Activated CD8-positive, alpha-beta memory T cell treated with anti-CD3 and anti-CD28 coated beads for 48 hours (primary cell): Measurements from ENCODE around the gene ACYP1.

Source experiments
- DNase-seq, 3 experiments: peaks; one replicate each; pipeline ENCODE4 v3.0.0-alpha.2; 2020; ENCODE audit warnings: low read depth in 2 of 3, low spot score in 2 of 3

ACYP1 gene

DNA sequence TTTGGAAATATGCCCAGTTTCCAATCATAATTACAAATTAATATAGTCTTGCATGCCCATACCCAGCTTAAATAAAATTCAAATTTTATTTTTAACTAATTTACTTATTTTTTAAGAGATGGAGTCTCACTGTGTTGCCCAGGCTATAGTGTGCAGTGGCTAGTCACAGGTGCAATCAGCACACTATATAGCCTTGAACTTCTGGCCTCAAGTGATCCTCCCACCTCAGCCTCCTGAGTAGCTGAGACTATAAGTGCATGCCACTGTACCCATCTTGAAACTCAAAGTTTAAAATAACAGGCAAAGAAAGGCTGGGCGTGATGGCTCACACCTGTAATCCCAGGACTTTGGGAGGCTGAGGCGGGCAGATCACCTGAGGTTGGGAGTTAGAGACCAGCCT, 22.9 kb downstream of the ACYP1 start:
- no peak for DNase-seq

DNA sequence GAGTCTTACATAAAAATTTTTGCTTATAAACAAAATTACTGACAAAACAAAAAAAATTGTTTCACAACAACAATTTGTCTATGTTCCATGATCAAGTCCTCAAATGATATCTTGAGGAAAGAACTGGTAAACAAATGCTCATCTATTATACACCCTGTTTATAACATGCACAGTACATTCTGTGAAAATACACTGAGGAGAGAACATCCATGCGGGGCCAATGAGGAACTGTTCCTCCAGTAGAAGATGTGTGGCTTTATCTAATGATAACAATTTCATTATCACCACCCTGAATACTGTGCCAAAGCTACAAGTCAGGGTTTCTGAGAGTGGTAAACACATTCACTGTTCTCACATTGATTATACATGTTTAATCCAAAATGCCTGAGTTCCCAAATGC, 23.3 kb downstream of the ACYP1 start:
- no peak for DNase-seq

DNA sequence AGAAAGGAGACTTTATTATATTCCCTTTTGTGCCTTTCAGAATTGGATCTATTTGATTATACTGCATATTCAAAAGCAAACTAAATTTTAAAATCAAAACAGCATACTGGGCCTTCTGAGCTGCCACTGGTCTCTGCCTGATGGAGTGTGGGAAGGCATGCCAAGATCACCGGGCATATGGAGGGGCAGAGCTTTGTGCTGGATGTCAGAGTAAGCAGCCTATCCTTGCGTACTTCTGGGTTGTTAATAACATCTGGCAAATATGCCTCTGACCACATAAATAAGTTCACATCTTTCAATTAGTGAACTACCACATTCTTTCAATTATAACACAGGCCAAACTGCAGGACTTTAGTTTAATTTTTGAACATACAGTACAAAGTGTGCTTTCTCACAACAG, 30.9 kb downstream of the ACYP1 start:
- no peak for DNase-seq

DNA sequence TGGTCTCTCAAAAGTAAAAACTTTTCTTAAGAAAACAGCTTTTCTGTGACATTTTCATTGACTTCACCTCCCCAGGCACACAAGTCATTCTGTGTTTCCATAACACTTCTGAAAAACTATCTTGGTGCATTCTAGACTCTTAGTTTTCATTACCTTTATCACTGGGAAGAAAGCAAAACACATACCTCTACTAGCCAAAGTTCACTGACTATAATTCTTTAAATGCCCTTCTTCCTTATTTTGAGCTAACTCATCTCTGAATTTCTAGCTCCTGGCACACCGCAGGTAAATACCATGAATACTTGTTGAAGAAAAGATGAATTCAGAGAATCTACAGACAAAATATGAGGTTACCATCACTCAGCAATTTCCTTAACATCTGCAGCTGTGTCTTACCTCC, 33.7 kb downstream of the ACYP1 start:
- DNase-seq: no peak

DNA sequence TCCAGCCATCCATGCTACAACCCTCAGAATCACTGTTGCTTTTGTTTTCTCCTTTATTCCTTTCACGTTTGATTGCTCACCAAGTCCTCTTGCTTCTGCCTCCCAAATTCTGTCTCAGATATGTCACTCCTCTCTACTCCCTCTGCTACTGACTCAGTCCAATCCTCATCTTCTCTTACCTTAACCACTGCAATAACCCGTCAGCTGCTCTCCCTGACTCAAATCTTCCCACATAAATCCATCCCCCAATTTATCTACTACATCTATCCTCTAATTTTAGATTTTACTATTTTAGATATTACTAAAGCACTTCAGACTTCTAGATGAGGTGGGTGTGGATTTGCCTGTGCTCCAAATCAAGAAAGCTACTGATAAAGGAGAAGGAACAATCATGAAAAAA, 37.9 kb downstream of the ACYP1 start:
- no peak for DNase-seq

DNA sequence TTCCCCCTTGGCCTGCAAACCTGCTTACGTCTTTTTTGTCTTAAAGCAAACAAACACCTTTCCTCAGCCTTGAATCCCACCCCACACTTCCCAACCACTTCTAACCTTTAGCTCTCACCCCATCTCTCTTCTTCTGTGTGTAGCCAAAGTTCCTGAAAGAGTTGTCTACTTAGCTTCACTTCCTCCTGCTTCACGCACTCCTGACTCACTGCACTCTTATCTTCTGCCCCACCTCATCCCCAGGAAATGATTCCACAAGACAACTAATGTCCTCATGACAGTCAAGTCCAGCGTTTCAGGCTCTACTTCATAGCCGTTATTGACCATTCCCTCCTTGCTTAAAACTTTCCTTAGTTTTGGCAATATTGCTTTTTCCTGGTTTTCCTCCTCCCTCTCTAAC, 38.7 kb downstream of the ACYP1 start:
- no peak for DNase-seq

DNA sequence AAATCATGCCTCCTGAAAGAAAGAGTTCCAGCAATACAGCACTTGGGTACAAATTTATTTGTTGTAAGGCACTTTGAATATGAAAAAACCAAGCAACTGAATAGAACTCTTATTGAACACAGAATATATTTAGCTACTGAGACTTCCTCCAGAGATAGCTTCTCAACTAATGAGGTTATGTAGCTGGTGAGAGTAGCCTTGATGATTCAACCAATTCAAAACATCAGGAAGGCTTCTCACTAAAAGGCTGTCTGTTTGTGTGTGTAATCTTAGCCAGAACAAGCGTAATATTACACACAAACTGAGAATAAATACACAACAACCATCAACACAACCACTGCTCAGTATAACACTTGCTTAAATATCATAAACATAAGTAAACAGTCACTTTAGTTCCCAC, 40.7 kb downstream of the ACYP1 start:
- DNase-seq: no peak

DNA sequence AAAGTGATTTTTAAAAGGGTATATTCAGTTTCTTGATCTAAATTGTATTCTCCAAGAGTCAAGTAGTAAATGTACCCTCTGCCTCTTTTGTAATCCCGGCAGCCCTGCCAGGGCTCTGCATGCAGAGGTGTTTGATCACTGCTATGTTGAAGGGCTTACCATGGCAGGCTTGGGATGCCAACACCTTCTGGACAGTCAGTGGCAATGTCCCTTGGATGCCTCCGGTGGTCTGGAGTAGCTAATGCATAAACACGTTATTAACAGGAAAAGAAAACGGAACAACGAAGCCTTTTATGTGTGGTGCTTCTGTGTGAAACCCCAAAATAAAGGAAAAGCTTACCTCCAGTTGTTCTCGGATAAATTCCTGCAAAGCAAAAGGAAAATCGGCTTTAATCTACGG, 41.2 kb downstream of the ACYP1 start:
- no peak for DNase-seq

DNA sequence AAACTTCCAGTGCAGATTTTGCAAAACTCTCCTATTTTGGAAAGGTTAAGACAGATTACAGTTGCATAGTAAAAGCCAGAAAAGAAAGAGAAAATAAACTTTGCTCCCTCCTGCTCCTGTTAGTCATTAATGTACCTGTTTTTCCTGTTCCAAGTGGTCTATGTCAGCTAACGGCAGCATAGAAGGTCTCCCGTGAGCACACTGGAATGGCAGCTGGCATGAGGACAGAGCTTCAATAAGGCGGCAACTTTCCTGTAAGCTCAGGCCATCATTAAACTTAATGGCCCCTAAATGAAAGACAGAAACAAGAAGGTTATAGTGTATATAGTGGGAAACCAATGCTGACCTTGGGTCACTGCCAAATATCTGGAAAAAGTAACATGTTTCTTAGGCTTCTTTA, 45.1 kb downstream of the ACYP1 start:
- DNase-seq: no peak

DNA sequence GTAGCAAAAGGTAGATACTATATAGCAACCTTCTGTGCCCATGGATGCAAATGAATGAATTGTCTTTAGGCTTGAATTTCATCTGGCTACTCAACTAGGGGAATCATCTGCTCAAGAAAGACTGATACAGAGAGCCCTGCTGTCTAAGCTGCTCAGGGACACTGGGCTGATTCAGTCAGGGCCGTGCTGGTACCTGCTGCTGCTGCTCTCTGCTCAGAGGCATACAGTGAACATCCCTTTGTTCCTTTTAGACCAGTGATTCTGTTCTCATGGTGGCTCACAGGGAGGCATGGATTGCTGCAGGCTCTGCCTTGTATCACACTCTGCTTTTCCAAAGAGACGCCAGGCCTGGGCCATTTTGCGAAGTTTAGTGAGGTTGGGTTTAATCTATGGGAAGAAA, 47.0 kb downstream of the ACYP1 start:
- no peak for DNase-seq

DNA sequence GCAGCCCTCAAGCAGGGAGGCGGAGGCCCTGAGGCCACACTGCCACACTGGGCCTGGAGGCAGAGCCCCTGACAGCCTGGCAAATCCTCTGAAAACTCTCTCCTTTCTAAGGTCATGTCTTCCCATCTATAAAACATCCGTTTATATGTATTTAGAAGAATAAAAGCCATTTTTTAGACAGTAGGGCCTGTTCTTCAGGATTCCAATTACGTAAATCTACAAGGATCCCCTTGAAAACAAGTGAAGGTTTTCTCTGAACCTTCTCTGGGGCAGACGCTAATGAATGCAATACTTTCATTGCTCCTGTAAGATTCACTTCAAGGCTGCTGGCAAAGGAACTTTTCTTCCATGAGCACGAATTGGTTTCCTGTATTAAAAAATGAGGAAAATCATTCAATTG, 48.3 kb downstream of the ACYP1 start:
- no peak for DNase-seq

DNA sequence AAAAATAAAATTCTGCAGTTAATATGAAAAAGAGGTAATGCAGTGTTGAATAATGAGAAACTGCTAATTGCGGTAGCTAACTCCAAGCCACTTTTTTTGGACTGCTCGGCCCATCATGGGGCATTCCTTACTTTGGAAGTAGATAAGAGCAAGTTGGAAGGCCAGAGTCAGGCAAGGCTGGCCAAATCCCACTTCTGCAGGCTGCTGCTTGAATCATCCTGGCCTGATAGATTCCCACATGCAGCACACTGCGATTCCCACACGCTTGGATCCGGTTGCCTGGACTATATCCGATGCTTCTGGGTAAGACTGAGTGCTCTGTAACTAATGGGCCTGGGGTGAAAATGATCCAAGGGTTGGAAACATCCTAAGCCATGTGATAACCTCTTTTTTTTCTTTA, 50.5 kb downstream of the ACYP1 start:
- no peak for DNase-seq

DNA sequence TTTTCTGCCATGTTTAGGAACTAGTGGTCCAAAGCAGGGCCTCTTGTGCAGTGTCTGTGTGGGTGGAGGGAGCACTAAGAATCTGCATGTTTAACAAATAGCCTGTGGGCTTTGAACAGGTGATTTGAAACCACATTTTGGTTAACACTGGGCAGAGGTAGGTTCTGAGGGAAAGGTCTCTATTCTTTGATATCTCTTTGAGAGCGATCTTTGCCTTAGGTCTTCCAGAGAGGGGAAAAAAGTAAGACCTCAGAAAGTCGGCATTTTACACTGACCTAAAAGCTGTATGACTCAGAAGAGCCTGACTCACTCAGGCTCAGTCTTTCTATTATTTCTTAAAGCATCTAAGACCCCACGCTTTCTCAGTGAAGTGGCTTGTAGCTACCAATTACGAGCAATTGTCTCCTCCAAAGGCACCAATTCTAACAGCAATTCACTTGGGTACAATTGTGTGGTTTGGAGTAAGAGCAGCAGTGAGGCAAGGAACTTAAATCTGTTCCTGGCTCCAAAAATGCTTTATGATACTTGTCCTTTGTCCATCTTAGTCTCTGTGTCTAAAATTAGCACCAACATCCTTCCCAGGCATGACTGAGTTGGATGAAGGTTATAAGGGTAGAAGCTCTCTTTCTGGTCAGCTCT, 52.3 kb downstream of the ACYP1 start:
- DNase-seq: no peak

DNA sequence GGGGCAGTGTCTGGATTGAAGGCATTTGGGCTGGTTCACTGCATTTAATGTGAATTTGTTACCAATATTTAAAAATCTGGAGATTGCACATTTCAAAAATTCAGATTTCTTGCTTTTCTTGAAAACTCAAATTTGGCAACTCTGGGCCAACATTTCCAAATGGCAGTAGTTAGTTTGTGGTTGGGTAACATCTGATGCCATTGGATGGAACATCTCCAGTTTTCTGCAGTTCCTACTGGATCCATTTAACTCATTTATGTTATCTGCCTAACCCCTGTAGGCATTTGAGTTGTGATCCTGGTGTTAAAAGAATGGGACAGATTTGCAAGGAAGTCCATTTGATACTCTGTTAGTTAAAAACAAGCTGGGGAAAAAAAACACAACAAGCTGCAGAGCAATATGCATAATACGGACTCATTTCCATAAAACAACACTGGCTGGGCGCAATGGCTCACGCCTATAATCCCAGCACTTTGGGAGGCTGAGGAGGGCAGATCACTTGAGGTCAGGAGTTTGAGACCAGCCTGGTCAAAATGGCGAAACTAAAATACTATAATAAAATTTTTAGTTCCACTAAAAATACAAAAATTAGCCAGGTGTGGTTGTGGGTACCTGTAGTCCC, 53.2 kb downstream of the ACYP1 start:
- no peak for DNase-seq

DNA sequence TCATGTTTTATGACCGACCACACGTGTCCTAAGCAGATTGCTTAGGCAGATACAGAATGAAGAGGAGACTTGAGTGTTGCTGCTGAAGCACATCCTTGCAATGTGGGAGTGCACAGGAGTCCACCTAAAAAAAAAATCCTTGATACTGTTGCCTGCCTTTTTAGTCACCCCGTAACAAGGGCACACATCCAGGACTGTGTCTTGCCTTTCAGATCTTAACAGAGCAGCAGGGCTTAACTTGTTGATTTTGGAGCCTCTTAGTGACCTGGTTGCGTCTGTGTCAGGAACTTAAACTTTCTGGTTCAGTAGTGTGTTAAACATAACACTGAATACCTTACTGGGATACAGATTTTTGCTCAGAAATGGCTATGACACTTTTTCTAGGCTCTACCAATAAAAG, 54.6 kb downstream of the ACYP1 start:
- DNase-seq: no peak

DNA sequence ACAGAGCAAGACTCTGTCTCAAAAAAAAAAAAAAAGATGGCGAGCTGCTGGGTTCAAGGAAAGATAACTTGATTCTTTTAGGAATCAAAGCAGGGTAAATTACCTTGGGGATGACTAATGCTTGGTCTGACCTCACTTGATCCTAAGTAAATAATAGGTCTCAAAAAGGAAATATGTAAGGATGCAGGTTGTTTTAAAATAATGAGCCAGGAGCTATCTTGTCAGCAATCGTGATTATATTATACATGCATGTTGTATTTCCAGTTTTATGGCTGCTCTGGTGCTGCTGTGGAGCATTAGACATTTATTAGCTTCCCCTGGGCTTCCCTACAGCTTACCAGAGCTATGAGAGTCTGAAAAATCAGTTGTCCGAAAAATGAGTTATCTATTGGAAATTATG, 58.5 kb downstream of the ACYP1 start:
- no peak for DNase-seq

DNA sequence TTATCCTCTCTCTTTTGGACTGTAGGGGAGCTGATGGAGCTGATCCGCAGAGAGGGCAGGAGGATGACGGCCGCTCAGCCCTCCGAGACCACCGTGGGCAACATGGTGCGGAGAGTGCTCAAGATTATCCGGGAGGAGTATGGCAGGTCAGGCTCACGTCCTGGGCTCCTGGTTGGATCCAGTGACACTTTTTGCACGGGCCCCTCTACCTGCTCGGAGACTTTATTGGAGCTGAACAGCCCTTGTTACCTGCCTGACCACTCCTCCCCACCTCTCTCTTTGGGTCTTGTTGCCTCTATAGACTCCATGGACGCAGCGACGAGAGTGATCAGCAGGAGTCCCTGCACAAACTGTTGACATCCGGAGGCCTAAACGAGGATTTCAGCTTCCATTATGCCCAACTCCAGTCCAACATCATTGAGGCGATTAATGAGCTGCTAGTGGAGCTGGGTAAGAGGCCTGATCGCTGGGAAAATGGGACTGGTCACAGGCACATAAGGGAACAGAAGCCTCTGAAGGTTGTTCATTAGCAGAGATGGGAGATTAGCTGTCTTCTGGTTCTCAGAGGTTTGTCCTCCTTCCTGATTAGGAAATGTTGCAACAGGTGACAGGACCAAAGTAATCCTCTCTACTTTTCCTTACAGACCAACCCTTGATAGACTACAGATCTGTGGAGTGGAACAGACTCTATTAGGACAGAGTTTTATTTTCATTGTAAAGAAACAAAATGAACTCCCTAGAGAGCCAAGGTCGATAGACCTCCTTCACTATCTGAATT, 60.4 kb downstream of the ACYP1 start:
- DNase-seq: no peak
